ENCODE data around the gene RNASE12. TPM values are rescaled to one million over a fixed set of nuclear protein-coding genes. Genes with fewer than 3 reads are reported as not detected.

Gene RNASE12
- total and polyA plus RNA-seq, 9 of the 15 experiments (the other 6 are each of a cell fraction or from before 2014, with no cell fraction given) = 0.24 TPM; not detected in 8

DNA sequence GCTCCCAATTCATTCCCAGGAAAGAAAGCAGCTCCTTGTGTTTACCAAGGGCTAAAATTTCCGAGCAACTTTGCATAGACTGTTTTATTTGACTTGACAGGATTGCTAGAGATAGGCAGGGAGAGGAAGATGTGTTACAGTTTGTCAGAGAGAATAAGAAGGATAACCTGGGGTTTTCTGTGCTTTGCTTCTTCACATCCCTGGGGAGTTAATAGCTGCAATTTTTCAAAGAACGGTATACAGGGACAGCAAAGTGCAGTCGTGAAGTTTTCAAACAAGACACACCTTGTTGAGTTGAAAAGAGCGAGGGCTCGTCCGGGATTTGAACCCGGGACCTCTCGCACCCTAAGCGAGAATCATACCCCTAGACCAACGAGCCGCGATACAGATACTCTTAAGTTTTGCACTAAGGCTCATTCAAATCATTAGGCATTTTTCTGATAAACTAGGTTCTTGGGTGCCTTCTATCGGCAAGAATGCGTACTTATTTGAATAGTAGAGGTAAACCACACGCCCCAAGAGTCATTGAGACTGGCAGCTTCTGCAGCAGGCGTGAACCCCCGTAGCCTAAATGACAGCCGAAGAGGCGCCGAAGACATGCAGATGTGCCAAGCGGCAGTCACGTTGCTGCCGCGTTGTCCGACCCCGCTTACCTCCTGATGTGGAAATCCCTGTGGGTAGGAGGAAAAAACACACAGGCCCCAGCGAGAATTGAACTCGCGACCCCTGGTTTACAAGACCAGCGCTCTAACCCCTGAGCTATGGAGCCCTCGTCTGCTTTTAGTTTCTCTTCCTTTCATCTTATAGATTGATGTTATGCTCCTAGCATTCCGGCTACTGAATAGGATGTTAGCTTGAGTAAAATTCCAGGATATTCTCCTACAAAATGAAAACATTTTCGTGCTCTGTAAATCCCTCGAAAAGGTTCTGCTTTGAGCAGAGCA is 22.2 kb upstream of the RNASE12 start:
- Histone ChIP-seq H3K9me3 (replicated peaks; ENCODE audit: control insufficient read depth, insufficient read depth, low read depth, low read length) (no peaks in the 10 kb centered on the region), H3K27ac (ENCODE audit: extremely low read depth, low read depth, low read length) (no peak overlapping the region), H3K79me2 (ENCODE audit: control insufficient read depth, insufficient read depth, low read length) (no peaks in the 10 kb centered on the region), H3K4me2 (ENCODE audit: insufficient read depth, low read length) (peak overlapping the region; percentile 92), H3K36me3 (ENCODE audit: control insufficient read depth, insufficient read depth, low read length) (no peaks in the 10 kb centered on the region), H3K9ac (ENCODE audit: insufficient read depth in 1 of 2, low read depth in 2 of 2, low read length in 2 of 2) (peak overlapping the region; percentile 55 to 83; a peak in 3 of 4 replicates), H3K4me3 (peak overlapping the region; percentile 62), H3K4me1 (replicated peaks in 1 of 2; ENCODE audit: control insufficient read depth in 2 of 2, insufficient read depth in 2 of 2, low read length in 2 of 2) (peaks cover 5 to 24% of the 10 kb centered on the region in 2 experiments; a peak in 3 of 5 replicates), H4K20me1 (replicated peaks; ENCODE audit: control insufficient read depth, insufficient read depth, low read length) (no peaks in the 10 kb centered on the region), H3K9me1 (ENCODE audit: control insufficient read depth, insufficient read depth, low read length) (no peaks in the 10 kb centered on the region), H3K27me3 (ENCODE audit: control insufficient read depth in 2 of 2, insufficient read depth in 2 of 2, low read length in 2 of 2) (no peaks in the 10 kb centered on the region), H2AFZ (ENCODE audit: low read depth, low read length) (peak overlapping the region; percentile 92)
- in situ Hi-C loops (cut with MboI) = loop anchor here (5.0 kb wide), 2 partner anchors 79 to 286 kb away; no protein-coding TSS in a partner anchor
- intact Hi-C loops (cut with micrococcal nuclease) = loop anchor here (1.0 kb wide), 3 partner anchors 12 to 71 kb away; partner anchors contain the start of gene RNASE4
- POLR2A ChIA-PET = interaction anchor here (0.6 to 0.9 kb wide), 4 partner anchors 71 to 257 kb away, joined by 3 read pairs; partner anchors contain the start of genes OSGEP and PNP
- FAIRE-seq (peak; percentile 98), ATAC-seq (peak; percentile 89), DNase-seq (ENCODE audit: extremely low read depth in 1 of 4, low spot score in 3 of 4) (peak; percentile 66 to 95 (median 71))
- BruUV-seq (replicated peaks) = TSS peak; percentile 99
- WGBS (ENCODE audit: insufficient coverage, low coverage, missing lambda C conversion rate) = 0% methylated on average over 26 of the region's 34 CpGs
- CTCF ChIA-PET (ENCODE audit: low intra/inter-chr PET ratio) = interaction anchor here (0.6 to 1.3 kb wide), 2 partner anchors 13 to 78 kb away, joined by 3 to 4 read pairs; no protein-coding TSS in a partner anchor
- TF ChIP-seq SMAD2 (IDR thresholded peaks at IDR 0.05; ENCODE audit: low read depth, low read length) = no peak
- no peak for TF ChIP-seq COPS2 (conservative IDR thresholded peaks at IDR 0.05)
- TF ChIP-seq POLR3A (IDR thresholded peaks at IDR 0.05; ENCODE audit: borderline replicate concordance, extremely low read depth, insufficient read depth, insufficient read length) = peak; percentile 82
- TF ChIP-seq ZNF3 (CRISPR knock-in tag; IDR thresholded peaks at IDR 0.05) = no peak
- TF ChIP-seq ZNF253 (CRISPR knock-in tag; conservative IDR thresholded peaks at IDR 0.05) = no peak
- no peak for TF ChIP-seq SUPT5H (IDR thresholded peaks at IDR 0.05)
- TF ChIP-seq, protein P1, sequence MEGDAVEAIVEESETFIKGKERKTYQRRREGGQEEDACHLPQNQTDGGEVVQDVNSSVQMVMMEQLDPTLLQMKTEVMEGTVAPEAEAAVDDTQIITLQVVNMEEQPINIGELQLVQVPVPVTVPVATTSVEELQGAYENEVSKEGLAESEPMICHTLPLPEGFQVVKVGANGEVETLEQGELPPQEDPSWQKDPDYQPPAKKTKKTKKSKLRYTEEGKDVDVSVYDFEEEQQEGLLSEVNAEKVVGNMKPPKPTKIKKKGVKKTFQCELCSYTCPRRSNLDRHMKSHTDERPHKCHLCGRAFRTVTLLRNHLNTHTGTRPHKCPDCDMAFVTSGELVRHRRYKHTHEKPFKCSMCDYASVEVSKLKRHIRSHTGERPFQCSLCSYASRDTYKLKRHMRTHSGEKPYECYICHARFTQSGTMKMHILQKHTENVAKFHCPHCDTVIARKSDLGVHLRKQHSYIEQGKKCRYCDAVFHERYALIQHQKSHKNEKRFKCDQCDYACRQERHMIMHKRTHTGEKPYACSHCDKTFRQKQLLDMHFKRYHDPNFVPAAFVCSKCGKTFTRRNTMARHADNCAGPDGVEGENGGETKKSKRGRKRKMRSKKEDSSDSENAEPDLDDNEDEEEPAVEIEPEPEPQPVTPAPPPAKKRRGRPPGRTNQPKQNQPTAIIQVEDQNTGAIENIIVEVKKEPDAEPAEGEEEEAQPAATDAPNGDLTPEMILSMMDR (IDR thresholded peaks at IDR 0.05 in 2 of 3, conservative IDR thresholded peaks at IDR 0.05 in 1 of 3; ENCODE audit: insufficient read depth in 2 of 3, low read depth in 1 of 3, low read length in 3 of 3) = peak; percentile 44 to 76 (median 58)
- TF ChIP-seq MTA1 (IDR thresholded peaks at IDR 0.05; ENCODE audit: borderline replicate concordance) = peak; percentile 79; the same call in 1 of the 2 replicates
- TF ChIP-seq SIN3A (IDR thresholded peaks at IDR 0.05; ENCODE audit: borderline replicate concordance in 2 of 2, control insufficient read depth in 1 of 2, low read depth in 2 of 2, low read length in 2 of 2) = peak; percentile 59 to 67; a peak in 2 of 4 replicates
- TF ChIP-seq ZNF282 (CRISPR knock-in tag; IDR thresholded peaks at IDR 0.05) = no peak
- peak in 2 of 3 experiments; percentile 10 to 21 for TF ChIP-seq YY1 (IDR thresholded peaks at IDR 0.05; ENCODE audit: borderline replicate concordance in 1 of 3, control insufficient read depth in 1 of 3, extremely low read depth in 1 of 3, insufficient read depth in 3 of 3, insufficient read length in 1 of 3, insufficient replicate concordance in 2 of 3, low read depth in 1 of 3, low read length in 2 of 3)
- no peak for TF ChIP-seq ILK (tag; IDR thresholded peaks at IDR 0.05; ENCODE audit: borderline replicate concordance, low read depth)

Data from K562 (cell line).